ENCODE measurements around the gene NLGN1. TPM values are rescaled to one million over a fixed set of nuclear protein-coding genes. Genes with fewer than 3 reads are reported as not detected.

NLGN1 gene
- total and polyA plus RNA-seq, 12 donors: 0.88 to 19.9 (median 12.6) TPM

- Histone ChIP-seq H3K4me3 (no peak overlapping the region), H3K9me3 (peaks cover 0 to 4% (median 0%) of the 10 kb centered on the region in 11 donors), H3K36me3 (no peaks in the 10 kb centered on the region), H3K4me1 (no peaks in the 10 kb centered on the region), H3K27me3 (no peaks in the 10 kb centered on the region), H3K27ac (no peak overlapping the region)
- intact Hi-C loops (cut with DNase I): no loop called here
- 92 to 98% methylated on average over 4 of the region's 4 CpGs for WGBS, 2 donors
- no peak for TF ChIP-seq CTCF (IDR thresholded peaks at IDR 0.05)
- ATAC-seq (no peak), DNase-seq (no peak)
Observed at GRCh38 chr3:173957646-173958045, 560.1 kb downstream of the NLGN1 start.

DNA sequence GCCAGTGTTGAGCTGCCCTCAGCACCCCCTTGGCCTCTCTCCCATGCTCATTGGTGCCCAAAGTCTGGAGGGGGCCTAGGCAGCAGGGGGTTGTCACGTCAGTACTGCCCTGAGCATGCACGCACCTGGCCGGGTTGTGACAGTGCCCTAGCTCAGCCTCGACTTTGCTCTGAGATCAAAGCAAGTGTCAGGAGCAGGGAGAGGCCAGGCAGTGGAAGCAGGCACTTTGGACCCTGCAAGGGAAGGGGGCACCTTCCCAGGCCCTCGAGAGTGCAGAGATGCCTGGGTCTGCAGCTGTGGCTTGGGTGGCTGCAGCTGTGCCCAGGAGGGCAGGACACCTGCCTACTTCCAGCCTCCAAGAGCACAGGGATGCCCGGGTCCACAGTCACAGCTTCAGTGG lies 561.3 kb downstream of the NLGN1 start:
- H3K27me3 ChIP-seq: no peaks in the 10 kb centered on the region
- peak in 2 of 8 donors; percentile 25 to 47 for ATAC-seq
- no peak for DNase-seq
- intact Hi-C loops (cut with DNase I): no loop called here
- H3K9me3 ChIP-seq: peaks cover 0 to 4% (median 0%) of the 10 kb centered on the region in 11 donors
- no peak for TF ChIP-seq CTCF (IDR thresholded peaks at IDR 0.05)
- H3K36me3 ChIP-seq: no peaks in the 10 kb centered on the region
- H3K27ac ChIP-seq: no peak overlapping the region
- 89 to 91% methylated on average over 6 of the region's 6 CpGs for WGBS, 2 donors
- no peaks in the 10 kb centered on the region for H3K4me1 ChIP-seq
- no peak overlapping the region for H3K4me3 ChIP-seq

GRCh38 chr3:173970281-173970680 lies 572.7 kb downstream of the NLGN1 start:
- H3K9me3 ChIP-seq: no peaks in the 10 kb centered on the region
- H3K27ac ChIP-seq: no peak overlapping the region
- ATAC-seq (no peak), DNase-seq (no peak)
- no peak for TF ChIP-seq CTCF (IDR thresholded peaks at IDR 0.05)
- intact Hi-C loops (cut with DNase I): no loop called here
- H3K27me3 ChIP-seq: no peaks in the 10 kb centered on the region
- H3K36me3 ChIP-seq: no peaks in the 10 kb centered on the region
- H3K4me1 ChIP-seq: no peaks in the 10 kb centered on the region
- 75 to 82% methylated on average over 4 of the region's 4 CpGs for whole genome bisulfite sequencing, 2 donors
- no peak overlapping the region for H3K4me3 ChIP-seq

DNA sequence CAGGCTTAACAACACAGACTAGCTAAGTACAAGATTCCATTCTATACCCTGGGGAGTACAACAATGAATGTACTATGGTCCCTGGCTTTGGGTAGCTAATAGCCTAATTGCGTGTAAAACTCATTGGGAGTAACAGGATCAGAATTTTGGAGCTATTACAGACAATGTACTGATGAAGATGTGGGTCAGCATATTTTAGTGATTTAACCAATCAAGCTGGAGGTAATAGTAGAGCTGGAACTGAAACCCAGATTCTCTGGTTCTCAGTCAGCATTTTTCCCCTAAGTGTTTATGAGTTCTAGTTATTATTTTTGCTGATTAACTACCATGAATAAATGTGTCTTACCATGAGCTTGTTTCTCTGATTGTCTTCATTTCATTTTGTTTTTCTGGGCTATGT lies 578.7 kb downstream of the NLGN1 start:
- Histone ChIP-seq H3K4me3 (no peak overlapping the region), H3K36me3 (no peaks in the 10 kb centered on the region), H3K4me1 (no peaks in the 10 kb centered on the region), H3K9me3 (no peaks in the 10 kb centered on the region), H3K27ac (no peak overlapping the region), H3K27me3 (no peaks in the 10 kb centered on the region)
- DNase-seq: no peak
- ATAC-seq: no peak
- intact Hi-C loops (cut with DNase I): no loop called here
- TF ChIP-seq CTCF (IDR thresholded peaks at IDR 0.05): no peak
- WGBS, 2 donors: 88 to 92% methylated on average over 1 of the region's 1 CpG

All from heart right ventricle (tissue), 16 donors.